Mesothelial cell of epicardium (in vitro differentiated cells): ENCODE data around the gene WDR88. TPM values are rescaled to one million over a fixed set of nuclear protein-coding genes. Genes with fewer than 3 reads are reported as not detected.
"Not testable (repeated sequence)": the region's sequence is repeated elsewhere in the genome, so short reads cannot be mapped to it uniquely, and the experiment has no call there.

Experiments used
- DNase-seq, 2 experiments: peaks; one replicate each; pipeline ENCODE4 v3.0.0; 2021; ENCODE audit warnings: low spot score in 2 of 2; ENCODE audit not compliant: unreplicated experiment in 2 of 2
- H3K27ac Mint-ChIP-seq: 2 replicates; pipeline ENCODE4 v1.8.0; 2021; ENCODE audit warnings: mixed read lengths
- H3K27me3 Mint-ChIP-seq: 2 replicates; pipeline ENCODE4 v1.8.0; 2021; ENCODE audit warnings: low read depth, mixed read lengths
- H3K36me3 Mint-ChIP-seq: 2 replicates; pipeline ENCODE4 v1.8.0; 2021; ENCODE audit warnings: mixed read lengths
- H3K4me1 Mint-ChIP-seq: 2 replicates; pipeline ENCODE4 v1.8.0; 2021; ENCODE audit warnings: mixed read lengths
- H3K4me3 Mint-ChIP-seq: 2 replicates; pipeline ENCODE4 v1.8.0; 2021; ENCODE audit warnings: mild to moderate bottlenecking, moderate library complexity, mixed read lengths
- H3K9me3 Mint-ChIP-seq: 2 replicates; pipeline ENCODE4 v1.8.0; 2021; ENCODE audit warnings: mixed read lengths
- total RNA-seq: library from RNA; stranded (reverse); gene quantifications from 3 replicates; pipeline ENCODE4 v1.2.1, GENCODE V29; 2021
- TF ChIP-seq, protein P1 (sequence below): fragments of 200-600 bp; sonication (generic); IDR thresholded peaks from one replicate; pipeline ENCODE4 v1.5.0; 2021; ENCODE audit warnings: antibody characterized with exemption; ENCODE audit not compliant: unreplicated experiment

The WDR88 gene
- total RNA-seq, 1 donor from 2014 or later: not detected

- TF ChIP-seq, protein P1, sequence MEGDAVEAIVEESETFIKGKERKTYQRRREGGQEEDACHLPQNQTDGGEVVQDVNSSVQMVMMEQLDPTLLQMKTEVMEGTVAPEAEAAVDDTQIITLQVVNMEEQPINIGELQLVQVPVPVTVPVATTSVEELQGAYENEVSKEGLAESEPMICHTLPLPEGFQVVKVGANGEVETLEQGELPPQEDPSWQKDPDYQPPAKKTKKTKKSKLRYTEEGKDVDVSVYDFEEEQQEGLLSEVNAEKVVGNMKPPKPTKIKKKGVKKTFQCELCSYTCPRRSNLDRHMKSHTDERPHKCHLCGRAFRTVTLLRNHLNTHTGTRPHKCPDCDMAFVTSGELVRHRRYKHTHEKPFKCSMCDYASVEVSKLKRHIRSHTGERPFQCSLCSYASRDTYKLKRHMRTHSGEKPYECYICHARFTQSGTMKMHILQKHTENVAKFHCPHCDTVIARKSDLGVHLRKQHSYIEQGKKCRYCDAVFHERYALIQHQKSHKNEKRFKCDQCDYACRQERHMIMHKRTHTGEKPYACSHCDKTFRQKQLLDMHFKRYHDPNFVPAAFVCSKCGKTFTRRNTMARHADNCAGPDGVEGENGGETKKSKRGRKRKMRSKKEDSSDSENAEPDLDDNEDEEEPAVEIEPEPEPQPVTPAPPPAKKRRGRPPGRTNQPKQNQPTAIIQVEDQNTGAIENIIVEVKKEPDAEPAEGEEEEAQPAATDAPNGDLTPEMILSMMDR: no peak
- no peak for DNase-seq
- no peaks in the 10 kb centered on the region for H3K9me3 Mint-ChIP-seq
- H3K27me3 Mint-ChIP-seq: no peaks in the 10 kb centered on the region
- H3K36me3 Mint-ChIP-seq: peaks cover 38% of the 10 kb centered on the region
- no peak overlapping the region for H3K4me3 Mint-ChIP-seq
- H3K4me1 Mint-ChIP-seq: no peaks in the 10 kb centered on the region
- H3K27ac Mint-ChIP-seq: no peak overlapping the region
Measured at GRCh38 chr19:33117501-33117900, 14.4 kb upstream of the WDR88 start.

GRCh38 chr19:33118643-33119042 lies 13.3 kb upstream of the WDR88 start:
- TF ChIP-seq, protein P1: no peak
- Mint-ChIP-seq H3K4me3 (no peak overlapping the region), H3K4me1 (no peaks in the 10 kb centered on the region), H3K27ac (no peak overlapping the region), H3K27me3 (no peaks in the 10 kb centered on the region), H3K36me3 (peaks cover 35% of the 10 kb centered on the region), H3K9me3 (no peaks in the 10 kb centered on the region)
- no peak for DNase-seq

- H3K4me3 Mint-ChIP-seq: no peak overlapping the region
- no peak for DNase-seq
- H3K36me3 Mint-ChIP-seq: peaks cover 22% of the 10 kb centered on the region
- TF ChIP-seq, protein P1: no peak
- no peaks in the 10 kb centered on the region for H3K27me3 Mint-ChIP-seq
- H3K4me1 Mint-ChIP-seq: no peaks in the 10 kb centered on the region
- H3K9me3 Mint-ChIP-seq: no peaks in the 10 kb centered on the region
- no peak overlapping the region for H3K27ac Mint-ChIP-seq
Measured at GRCh38 chr19:33124207-33125098, 7.5 kb upstream of the WDR88 start.

- Mint-ChIP-seq H3K27me3 (no peaks in the 10 kb centered on the region), H3K27ac (no peak overlapping the region), H3K4me3 (no peak overlapping the region), H3K9me3 (no peaks in the 10 kb centered on the region), H3K4me1 (no peaks in the 10 kb centered on the region), H3K36me3 (peaks cover 28% of the 10 kb centered on the region)
- TF ChIP-seq, protein P1: peak; percentile 86
- peak in 1 of 2 experiments; percentile 58 for DNase-seq
Measured at GRCh38 chr19:33125929-33126388, 6.0 kb upstream of the WDR88 start.

DNA sequence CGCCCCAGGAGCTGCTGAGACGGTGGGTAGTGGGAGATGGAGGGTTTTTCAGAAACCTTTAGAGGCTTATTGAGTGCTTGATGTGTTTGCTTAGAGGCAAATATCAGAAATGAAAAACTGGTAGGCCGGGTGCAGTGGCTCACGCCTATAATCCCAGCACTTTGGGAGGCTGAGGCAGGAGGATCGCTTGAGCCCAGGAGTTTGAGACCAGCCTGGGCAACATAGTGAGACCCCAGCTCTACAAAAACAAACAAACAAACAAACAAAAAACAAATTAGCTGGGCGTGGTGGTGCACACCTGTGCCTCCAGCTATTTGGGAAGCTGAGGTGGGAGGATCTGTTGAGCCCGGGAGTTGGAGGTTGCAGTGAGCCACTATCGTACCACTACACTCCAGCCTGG lies 5.2 kb upstream of the WDR88 start:
- not testable (repeated sequence) for H3K4me3 Mint-ChIP-seq, H3K27me3 Mint-ChIP-seq, H3K4me1 Mint-ChIP-seq, H3K27ac Mint-ChIP-seq, DNase-seq, H3K9me3 Mint-ChIP-seq
- H3K36me3 Mint-ChIP-seq: peaks cover 26% of the 10 kb centered on the region

DNA sequence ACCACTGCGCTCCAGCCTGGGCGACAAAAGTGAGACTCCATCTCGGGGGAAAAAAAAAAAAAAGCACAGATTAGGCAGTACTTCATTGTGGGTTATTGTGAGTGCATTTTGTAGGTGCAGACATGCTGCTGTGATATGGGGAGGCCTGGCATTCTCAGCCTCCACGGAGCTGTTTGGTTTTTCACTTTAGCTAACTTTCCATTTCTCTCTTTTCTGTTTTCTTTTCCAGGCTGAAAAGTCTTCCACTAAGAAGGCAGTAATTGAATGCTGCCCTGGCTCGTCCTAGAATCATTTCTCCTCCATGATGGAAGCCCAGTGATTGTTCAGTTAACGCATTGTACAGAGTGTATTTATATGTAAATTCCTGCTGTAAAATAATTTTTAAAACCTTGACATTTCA lies 2.0 kb upstream of the WDR88 start:
- peaks cover 7% of the 10 kb centered on the region for H3K4me1 Mint-ChIP-seq
- no peak overlapping the region for H3K27ac Mint-ChIP-seq
- peaks cover 1% of the 10 kb centered on the region for H3K27me3 Mint-ChIP-seq
- H3K9me3 Mint-ChIP-seq: no peaks in the 10 kb centered on the region
- peaks cover 20% of the 10 kb centered on the region for H3K36me3 Mint-ChIP-seq
- no peak overlapping the region for H3K4me3 Mint-ChIP-seq
- DNase-seq: no peak
- TF ChIP-seq, protein P1: no peak
